Renal cortex interstitium (tissue), 11 donors: Measurements from ENCODE around the gene DISC1. TPM values are rescaled to one million over a fixed set of nuclear protein-coding genes. Genes with fewer than 3 reads are reported as not detected.

ENCODE experiments used
- DNase-seq, 11 donors: peaks; one replicate each; pipeline ENCODE4 v3.0.0-alpha.2; 2013; ENCODE audit warnings: low read depth in 9 of 11, low spot score in 4 of 11; ENCODE audit errors: extremely low read depth in 1 of 11
- polyA plus RNA-seq, 3 donors: library from polyadenylated mRNA; unstranded; fragments of 120-200 nt; gene quantifications; one replicate each; pipeline ENCODE4 v1.2.1, GENCODE V29; 2013; ENCODE audit not compliant: insufficient read length in 3 of 3

The DISC1 gene
- polyA plus RNA-seq, 3 donors = 5.2 to 5.9 (median 5.8) TPM

DNA sequence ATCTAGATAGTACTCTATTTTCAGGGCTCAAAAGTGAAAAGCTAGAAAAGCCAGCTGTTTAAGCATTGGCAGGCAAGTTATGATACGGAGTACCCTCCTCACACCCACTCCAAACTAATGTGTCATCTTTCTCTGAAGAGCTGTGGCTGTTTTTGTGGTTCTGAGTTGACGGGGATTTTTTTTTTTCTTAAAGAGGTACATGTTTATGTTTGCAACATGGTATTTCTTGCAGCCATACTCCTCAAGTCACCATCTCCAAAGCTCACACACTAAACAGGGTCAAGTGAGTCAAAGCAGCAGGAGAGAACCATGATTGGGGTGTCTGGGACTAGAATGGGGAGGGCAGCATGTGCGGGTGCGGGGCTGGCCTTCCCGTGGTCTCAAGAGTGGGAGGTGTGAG is 347.2 kb downstream of the DISC1 start:
- no peak for DNase-seq

DNA sequence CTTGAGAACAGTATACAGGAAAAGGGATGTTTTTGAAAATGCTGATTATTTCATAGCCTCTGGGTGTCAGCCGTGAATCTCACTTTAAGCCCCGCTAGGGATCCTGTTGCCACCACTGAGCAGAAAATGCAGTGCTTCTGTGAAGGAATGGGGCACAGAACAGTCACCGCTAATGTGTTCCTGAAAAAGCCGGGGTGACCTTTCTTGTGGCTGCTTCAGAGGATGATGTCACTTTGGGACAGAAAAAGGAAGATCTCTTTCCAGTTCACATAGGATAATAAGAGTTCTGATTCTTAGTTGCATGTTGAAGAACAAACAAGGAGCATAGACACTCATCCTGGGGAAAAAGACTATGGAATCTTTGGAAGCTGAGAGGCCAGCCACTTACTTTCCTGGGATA is 349.6 kb downstream of the DISC1 start:
- no peak for DNase-seq

DNA sequence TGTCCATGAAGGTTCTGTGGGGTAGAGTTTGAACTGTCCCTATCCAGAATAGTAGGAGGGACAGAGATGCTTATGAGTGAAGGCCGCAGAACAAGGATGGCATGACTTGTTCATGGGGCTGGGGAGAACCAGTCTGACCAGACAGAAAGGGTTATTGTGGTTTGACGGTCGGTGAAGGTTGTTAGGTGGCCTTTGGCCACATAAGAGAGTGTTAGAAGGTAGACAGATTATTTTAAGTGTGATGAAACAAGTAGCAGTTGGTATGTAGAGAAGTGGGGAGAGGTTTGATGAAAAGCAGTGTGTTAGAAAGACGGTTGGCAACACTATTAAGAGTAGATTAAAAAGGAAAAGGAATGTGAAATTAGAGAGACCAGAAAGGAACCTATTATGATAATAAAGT is 355.1 kb downstream of the DISC1 start:
- no peak for DNase-seq

DNA sequence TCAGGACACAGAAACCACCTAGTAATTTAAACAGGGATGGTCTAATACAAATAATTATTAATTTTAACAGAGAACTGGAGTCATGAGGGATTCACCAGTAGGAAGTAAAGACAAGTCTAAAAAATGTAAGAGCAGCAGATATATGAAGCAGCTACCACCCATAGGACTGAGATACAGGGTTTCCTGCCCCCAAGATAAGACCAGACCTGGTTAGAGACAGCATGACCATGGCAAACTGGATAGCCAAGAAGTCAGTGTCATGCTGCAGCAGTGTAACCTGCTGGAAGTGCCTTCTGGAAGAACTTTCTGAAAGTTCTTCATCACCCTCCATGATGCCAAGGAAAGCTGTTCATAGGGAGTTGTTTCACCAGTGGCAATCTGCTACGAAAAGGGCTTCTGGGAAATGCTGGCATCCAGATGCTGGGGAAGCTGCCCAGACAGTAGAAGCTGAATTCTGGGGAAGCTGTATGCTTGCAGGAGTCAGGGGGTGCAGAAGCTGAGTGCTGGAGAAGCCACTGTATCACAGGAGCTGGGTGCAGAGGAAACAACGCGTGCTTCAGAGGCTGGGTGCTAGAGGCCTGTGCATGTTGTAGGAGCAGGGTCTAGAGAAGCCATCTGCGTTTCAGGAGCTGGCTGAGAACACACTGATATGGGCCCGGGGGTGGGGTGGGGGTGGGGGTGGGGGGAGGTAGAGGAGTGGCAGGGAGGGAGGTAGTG is 356.4 kb downstream of the DISC1 start:
- DNase-seq = no peak

DNA sequence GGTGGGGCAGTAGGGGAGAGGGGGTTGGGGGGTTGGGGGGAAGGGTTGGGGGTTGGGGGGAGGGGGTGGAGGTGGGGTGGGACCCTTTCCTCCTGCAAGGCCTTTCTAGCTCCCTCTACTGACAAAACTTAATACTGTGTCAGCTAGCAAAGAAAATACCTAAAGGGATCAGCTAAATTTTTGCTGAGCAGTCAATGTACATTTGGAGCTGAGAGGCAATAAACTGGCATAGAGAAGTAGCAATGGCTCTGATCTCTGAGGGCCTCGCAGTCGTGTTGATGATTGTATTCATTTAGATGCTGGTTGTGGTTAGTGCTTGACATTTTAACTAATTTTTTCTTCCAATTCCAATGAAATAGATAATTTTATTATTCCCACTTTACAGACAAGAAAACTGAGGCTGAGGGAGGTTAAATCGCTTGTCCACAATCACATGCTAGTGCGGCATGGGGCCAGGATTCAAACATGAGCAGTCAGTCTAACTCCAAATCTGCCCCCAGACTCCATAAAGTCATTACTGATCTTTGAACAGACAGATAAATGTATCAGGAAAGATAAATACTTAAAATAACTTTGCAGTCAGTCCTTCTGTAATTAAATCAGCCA is 357.1 kb downstream of the DISC1 start:
- DNase-seq = no peak

DNA sequence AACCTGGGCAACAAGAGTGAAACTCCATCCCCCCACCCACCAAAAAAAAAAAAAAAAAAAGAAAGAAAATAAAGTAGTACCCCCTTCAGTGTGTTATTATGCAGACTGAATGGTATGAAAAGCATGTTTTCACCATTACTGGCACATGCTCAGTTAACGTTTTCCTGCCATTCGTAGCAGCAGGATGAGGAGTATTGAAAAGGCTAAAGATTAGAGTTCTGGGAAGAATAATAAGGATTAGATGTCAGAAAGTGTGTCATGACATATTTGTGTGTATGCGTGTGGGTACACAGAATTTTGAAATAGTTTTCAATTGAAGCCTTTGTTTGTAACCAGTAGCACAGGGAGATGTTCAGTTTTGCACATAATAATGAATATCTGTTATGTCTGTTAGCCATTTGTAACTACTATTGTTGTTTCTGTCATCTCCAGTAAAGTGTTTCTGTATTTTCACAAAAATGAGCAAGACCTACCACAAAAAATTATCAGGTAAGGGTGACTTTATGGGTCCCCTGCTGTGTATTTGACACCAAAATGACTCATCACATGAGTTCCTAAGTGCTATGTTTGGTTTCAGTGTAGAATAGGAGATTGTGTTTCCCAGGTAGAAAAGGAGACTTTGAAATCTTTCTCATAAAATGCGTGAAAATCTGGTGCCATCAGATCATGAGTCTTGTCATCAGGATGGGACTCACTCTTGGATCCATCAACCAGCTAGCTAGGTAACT is 358.9 kb downstream of the DISC1 start:
- no peak for DNase-seq

DNA sequence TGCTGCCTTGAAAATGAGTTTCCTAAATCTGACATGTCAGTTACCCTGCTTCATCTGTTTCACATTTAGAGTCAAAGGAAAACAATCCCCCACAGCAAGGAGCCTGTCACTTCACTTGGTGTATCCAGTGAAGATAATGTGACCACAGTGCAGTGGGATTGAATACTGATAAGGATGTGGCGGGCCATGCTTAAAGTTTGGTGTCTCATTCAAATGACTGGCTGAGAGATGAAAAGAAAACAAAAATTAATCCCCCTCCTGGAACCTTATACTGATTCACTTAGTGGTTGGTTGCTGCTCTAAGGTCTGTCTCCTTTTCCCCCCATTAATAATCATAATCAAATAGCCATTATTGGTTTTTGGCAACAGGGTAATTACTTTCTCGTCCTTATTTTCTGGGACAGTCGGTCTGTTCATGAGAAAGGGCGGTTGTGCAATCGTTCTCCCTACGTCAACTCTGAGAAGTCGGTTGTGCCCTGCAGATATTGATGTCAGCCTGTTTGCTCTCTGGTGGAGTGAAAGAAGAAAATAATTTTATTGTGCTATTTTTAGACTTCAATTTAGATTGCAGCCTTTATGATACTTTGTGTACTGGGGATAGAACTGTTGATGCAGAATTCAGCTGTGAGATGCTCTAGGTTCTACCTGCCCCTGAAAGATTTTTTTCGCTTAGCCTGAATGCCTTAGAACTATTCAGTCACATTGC is 360.2 kb downstream of the DISC1 start:
- no peak for DNase-seq

DNA sequence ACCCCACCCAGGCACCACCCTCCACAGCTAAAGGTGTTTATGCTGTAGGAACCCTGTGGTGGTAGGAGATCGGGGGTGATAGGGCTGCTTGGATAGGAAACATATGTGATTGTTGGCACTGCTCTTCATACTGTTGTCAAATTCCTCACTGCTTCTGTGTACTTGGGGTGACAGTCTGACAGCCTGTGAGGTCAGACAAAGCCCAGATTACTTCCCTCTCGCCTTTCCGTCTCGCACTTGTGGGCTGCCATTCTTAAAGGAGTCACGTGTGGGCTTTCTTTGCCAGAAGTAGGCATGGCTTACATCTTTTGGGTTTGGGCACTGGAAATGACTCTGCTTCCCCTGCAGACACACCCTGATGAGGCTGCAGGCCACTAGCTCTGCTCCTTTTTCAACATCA is 363.8 kb downstream of the DISC1 start:
- no peak for DNase-seq

DNA sequence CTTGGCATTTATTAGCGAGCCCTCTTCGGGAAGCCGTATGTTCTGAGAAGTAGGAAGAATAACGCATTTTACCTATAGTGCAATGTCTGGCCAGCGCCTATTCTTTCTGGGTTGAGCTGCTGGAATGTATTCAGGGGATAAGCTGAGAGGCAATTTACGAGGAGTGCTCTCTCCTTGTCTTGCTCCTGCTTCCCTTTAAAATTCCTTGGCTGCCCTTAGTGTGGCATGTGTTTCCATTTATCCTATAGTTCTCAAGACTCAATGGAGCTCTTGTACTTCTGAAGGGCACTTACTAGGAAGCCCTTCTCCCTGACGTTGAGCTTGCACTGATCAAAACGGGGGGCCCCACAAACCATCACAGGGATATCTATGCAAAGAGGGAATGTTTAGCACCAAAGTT is 364.6 kb downstream of the DISC1 start:
- DNase-seq = no peak

DNA sequence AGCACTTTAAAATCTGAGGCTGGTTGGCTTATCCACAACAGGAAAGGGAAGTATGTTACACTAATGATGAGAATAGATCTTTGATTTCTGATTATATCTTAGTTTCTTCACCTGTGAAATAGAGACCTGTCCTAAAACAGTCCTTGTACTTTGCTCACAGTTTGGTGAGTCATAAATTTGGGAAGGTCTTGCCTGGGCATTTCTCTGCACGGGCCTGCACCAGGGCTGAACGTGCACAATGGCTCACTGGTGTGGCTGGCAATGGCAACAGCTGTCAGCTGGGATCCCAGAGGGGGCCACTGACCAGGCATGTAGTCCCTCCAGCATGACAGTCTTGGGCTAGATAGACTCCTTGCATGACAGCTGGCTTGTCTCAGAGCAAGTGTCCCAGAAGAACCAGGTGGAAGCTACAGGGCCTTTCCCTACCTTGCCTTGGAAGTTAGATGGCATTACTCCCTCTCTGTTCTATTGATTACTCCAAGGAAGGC is 367.4 kb downstream of the DISC1 start:
- DNase-seq = no peak

DNA sequence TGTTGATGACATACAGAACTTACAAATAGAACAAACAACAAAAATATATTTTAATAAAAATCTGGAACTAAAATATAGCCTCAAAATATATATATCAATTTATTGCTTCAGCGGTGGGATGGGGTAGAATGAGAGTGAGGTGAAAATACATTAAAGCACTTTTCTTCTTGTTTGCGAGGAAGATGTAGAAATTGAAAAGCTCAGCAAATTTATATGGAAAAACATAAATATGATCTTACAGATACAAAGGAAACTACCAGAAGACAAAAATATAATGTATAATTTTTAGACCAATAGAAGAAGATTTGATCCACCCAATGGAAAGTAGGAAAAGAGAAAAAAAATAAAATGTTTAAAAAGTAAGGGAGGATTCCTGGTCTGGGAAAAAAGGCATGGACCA is 372.2 kb downstream of the DISC1 start:
- DNase-seq = no peak

DNA sequence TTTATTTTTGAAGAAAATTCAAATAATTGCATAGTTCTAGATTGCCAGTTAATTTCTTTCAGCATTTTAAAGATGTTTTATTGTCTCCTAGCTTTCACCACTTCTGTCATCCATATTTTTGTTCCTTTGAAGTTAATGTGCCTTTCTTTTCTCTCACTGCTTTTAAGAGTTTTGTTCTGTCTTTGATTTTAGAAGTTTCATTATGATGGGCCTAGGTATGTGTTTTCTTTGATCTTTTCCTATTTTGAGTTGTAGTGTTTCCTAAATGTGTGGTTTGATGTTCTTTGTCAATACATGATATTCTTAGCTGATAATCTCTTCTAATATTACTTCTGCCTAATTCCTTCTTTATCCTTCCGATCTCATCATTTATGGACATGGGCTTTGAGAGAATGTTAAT is 378.7 kb downstream of the DISC1 start:
- DNase-seq = no peak

DNA sequence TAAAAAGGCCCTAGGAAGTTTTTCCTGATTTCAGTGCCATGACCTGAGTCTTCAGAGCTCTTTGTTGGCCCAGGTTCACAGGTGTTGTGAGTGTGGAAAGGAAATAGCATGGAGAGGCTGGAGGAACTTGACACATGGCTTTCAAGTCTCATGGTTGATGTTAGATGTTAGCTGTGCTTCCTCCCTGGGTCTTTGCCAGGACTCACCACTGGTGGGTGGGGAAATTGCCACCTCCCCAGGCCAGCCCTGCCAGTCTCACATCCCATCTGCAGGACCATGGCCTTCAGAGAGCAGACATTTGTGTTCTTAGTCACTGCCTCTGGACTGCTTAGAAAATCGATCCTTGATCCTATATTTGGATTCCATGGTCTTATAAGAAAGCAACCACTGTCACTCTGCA is 383.2 kb downstream of the DISC1 start:
- DNase-seq = no peak

DNA sequence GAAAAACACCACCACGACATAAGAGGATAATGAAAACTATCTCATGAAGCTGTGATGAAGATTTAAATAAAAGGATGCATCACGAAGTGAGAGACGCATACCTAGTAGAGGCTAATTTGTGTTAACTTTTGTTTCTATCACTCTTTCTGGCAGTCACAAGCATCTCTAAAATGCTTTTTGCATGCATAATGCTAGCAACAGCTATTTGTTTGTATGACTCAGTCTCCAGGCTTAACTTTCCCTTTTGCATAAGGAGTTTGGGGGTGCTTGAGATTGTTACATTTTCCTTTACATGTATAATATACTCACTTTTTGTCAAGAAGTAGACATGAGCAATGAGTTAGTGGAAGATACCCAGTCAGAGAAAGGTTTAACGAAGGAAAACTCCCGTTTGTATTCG is 385.4 kb downstream of the DISC1 start:
- DNase-seq = no peak

DNA sequence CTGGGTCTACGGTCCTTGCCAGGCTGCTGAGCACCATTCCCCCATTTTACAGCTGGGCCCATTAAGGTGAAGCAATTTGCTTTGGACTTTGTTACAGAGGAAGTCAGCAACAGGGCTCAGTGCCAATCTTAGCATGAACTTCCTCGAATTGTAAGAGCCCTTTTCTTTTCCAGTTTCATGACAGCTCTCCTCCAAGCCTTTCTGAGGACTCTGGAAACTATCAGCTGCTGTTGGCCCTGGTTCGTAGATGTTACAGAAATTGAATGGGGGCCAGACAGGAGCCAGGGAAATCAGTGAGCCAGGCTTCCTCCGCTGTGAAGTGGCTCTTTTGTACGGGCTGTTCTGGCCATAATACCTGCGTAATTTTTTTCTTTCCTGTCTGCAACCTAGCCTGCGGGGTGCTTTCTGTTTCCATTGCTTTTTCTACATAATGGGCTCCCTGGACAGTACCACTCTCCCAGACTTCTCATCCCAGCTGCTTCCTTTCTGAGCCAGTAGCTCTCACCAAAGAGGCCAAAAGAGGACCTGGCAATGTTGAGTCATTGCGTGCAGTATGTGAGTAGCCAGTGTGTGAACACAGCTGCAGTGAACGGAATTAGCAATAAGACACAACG is 386.3 kb downstream of the DISC1 start:
- DNase-seq = no peak

DNA sequence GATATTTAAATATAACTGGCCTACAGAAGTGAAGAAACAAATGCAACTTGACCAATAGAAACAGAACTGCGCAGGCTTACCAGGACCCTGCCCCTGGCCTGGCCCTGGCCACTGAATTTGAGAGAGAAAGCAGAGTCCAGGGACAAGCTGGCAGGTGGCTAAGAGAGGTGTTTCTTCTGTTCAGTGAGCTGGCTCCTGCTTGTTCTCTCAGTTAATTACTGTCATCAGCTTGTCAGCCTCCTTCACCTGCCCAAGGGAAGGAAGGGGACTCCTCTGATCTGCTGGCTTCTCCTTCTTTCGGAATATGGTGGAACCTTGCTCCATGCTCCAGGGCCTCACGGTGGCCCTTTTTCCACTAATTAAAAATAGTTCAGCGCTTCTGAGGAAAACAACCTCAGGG is 388.4 kb downstream of the DISC1 start:
- no peak for DNase-seq

DNA sequence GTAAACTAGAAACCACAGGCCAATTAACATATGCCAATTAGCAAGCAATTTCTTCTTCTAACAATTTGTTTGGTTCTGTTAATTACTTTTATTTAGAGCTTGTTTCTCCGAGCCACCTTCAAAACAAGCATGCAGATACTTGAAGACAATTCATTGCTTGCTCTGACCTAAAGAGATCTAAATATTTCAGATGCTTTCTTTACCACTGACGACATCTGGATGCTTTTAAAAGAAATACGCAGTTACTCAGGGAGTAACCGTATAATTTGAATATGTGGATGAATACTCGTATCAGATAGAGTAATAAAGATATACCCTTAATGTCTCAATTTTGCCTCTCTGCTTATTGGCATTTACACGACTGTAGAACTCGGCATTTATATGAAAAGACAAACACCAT is 390.0 kb downstream of the DISC1 start:
- no peak for DNase-seq

DNA sequence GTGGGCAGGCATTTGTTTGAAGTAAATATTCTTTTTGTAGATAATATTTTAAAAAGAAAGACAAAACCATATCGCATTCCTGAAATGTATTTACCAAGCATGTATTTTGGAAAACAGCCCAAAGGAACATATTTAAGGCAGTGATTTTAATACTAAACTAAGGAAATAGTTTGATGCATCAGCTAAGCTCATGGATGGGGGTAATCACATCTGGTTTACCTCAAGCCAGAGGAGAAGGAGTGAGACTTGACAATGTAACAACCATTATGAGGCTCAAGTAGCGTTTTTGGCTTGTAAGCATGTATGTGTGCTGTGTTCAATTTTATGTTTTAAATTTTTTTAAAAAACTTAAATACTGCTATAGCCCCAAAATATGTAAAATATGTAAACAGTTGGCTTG is 390.5 kb downstream of the DISC1 start:
- DNase-seq = no peak

DNA sequence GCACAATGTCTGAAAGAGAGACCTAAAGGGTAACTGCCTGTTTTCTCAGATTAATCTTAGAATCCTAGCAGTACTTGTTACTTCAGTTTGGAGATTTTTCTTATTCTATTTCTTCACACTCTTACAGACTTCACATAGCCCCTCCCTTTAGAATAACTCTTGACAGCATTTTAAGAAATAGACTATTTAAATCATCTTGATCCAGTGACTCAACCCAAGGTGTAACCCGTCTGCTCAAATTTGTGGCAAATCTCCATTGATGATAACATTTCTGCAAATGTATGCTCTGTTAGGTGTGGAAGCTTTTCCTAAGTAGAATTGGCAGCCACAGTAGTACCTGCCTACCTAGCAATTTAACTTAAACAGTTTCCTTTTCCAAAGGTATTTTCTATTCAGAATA is 391.2 kb downstream of the DISC1 start:
- no peak for DNase-seq
